ENCODE data around the gene HEATR5B. TPM values are rescaled to one million over a fixed set of nuclear protein-coding genes. Genes with fewer than 3 reads are reported as not detected.
"Not testable (repeated sequence)": the region's sequence is repeated elsewhere in the genome, so short reads cannot be mapped to it uniquely, and the experiment has no call there.

Gene HEATR5B
- total RNA-seq, 1 donor from 2014 or later: 23.4 TPM

DNA sequence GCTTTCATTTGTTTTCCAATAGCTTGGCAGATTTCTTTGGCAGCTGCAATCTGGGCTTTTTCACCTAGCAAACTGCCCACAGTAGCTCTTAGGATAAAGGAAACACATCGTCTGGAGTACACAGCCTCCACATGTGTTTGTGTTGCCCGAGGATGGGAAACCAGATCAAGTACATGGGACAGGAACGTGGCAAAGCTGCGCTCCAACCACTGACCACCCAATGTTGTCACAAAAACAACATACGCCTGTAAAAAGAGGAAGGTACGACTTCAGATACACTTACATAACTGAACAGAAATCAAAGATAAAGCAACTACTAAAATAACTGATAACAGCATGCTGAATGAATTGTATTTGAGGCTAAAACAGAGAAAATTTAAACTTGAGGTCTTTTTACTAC is 15.5 kb downstream of the HEATR5B start:
- intact Hi-C loops (cut with micrococcal nuclease): no loop called here

DNA sequence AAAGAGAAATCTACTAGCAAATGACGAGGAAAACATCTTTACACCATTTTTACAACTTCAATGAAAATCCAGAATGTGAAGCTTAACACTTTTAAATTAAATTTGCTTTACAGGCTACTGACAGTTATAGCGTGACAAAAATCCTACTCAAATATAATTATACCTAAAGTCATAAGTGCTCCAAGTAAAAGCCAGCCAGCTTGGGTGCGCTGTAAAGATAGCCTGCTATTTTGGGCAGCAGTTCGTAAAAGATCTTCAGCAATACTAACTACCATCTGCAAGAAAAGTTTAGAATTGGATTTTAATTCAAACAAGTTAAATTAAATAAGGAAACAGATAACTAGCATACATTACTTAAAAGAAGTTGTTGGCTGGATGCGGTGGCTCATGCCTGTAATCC is 22.4 kb downstream of the HEATR5B start:
- intact Hi-C loops (cut with micrococcal nuclease): no loop called here

GRCh38 chr2:37061013-37061711 is 23.0 kb downstream of the HEATR5B start:
- intact Hi-C loops (cut with micrococcal nuclease): no loop called here

- intact Hi-C loops (cut with micrococcal nuclease): no loop called here
Observed at GRCh38 chr2:37060446-37060845, 23.7 kb downstream of the HEATR5B start.

GRCh38 chr2:37059841-37060240 is 24.3 kb downstream of the HEATR5B start:
- intact Hi-C loops (cut with micrococcal nuclease): no loop called here

GRCh38 chr2:37052600-37053332 is 31.4 kb downstream of the HEATR5B start:
- intact Hi-C loops (cut with micrococcal nuclease): no loop called here

- intact Hi-C loops (cut with micrococcal nuclease): no loop called here
Observed at GRCh38 chr2:37039580-37039979, 44.6 kb downstream of the HEATR5B start.

DNA sequence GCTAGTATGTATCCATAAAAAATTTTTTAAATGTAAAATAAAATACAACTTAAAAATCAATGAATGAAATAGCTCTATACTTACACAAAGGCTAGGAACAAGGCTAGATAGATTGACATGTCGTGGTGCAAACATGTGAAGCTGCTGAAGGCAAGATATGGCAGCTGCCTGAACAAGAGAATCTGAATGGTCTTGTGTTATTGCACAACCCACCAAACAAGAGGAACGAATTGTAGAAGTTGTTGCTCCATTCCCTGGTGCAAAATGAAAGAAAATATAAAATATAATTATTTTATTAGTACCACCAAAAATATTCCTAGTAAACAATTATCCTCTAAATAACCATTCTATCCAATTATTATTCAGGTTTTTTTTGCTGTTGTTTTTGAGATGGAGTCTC is 46.4 kb downstream of the HEATR5B start:
- intact Hi-C loops (cut with micrococcal nuclease): no loop called here

- intact Hi-C loops (cut with micrococcal nuclease): no loop called here
Observed at GRCh38 chr2:37029758-37030157, 54.4 kb downstream of the HEATR5B start.

- intact Hi-C loops (cut with micrococcal nuclease): no loop called here
Observed at GRCh38 chr2:37026050-37026449, 58.1 kb downstream of the HEATR5B start.

DNA sequence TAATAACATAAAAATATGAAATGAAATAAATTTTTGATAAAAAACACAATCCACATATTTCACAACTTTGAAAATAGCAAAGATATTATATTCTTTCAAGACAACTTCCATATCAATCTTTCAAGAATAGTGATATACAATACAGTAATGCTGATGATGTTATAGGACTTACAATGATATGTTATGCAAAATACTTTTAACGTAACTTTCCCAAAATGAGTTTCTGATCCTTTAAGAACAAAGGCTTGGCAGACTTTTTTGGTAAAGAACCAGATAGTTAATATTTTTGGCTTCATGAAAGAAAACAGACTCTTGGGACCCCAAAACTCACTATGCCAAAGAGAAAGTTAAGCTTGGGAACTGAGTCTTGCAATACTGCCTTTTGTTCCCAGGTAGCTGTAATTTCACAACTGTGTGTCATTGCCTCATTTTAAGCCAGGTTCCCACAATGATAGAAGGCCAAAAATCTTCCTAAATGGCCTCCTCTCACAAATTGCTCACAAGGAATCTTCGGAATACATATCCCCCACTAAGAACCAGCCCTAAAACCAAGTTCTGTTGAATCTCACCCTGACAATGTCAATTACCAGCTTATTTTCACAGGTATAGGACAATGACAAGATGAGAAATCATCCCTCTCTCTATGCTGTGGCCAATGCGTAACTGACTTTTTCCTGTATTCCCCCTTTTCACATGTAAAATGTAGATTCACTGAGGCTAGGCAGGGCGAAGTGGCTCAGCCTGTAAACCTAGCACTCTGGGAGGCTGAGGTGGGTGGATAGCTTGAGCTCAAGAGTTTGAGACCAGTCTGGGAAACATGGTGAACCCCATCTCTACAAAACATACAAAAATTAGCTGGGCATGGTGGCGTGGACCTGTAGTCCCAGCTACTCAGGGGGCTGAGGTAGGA is 63.0 kb downstream of the HEATR5B start:
- intact Hi-C loops (cut with micrococcal nuclease): no loop called here

GRCh38 chr2:37020212-37020886 is 63.8 kb downstream of the HEATR5B start:
- intact Hi-C loops (cut with micrococcal nuclease): no loop called here

DNA sequence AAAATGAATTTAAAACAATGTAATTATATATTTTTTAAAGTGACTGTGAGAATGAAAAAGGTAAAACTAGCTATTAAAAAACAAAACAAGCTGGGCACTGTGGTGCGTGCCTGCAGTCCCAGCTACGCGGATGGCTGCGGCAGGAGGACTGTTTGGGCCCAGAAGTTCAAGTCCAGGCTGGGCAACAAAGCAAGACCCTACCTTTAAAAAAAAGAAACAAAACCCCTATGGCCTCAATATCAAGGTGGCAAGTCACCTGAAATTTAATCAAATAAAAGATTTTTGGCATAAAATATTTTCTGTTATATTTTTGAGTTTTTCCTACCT is 70.9 kb downstream of the HEATR5B start:
- intact Hi-C loops (cut with micrococcal nuclease): no loop called here

DNA sequence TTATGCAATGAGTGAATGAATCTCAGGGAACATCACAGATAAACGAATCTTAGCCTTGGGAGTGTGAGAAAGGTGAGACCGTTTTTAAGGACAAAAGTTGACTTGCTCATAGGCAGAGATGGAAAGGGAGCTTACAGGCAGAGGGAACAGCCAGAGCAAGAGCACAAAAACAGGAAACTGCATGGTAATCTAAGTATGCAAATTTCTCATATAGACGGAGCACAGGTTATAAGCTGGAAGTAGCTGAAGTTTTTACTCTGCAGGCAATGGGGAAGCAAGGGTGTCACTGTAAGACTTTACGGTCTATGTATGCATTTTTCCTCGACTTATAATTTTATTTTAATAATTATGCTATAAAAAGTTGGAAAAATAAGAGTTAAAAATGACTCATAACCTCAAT is 73.0 kb downstream of the HEATR5B start:
- intact Hi-C loops (cut with micrococcal nuclease): no loop called here

- intact Hi-C loops (cut with micrococcal nuclease): loop anchor here (1.0 kb wide), 2 partner anchors 39 to 225 kb away; partner anchors contain the start of gene STRN
Observed at GRCh38 chr2:37005118-37005868, 78.9 kb downstream of the HEATR5B start.

DNA sequence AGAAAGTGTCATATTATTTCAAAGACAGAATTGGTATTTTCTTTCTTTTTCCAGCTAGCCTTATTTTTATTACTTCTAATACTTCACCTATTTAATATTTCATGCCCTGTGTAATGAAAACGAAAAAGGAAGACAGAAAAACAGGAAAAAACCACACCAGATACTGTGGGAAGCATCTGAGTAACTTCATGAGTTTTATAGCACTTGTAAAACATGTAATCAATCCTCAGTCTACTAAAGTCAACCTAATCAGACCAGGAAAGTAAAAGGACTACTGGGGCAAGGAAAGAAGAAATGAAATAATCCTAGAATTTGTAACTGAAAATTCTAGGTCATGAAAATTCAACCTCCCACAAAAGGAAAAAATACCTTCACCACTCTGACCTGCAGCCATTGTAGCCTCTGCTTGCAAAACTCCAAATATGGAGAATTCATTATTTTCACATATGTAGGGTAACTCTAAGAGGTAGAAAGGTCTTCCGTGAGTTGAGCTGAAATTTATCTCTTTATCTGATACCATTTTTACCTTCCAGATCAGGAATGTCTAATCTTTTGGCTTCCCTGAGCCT is 83.1 kb downstream of the HEATR5B start:
- intact Hi-C loops (cut with micrococcal nuclease): no loop called here

DNA sequence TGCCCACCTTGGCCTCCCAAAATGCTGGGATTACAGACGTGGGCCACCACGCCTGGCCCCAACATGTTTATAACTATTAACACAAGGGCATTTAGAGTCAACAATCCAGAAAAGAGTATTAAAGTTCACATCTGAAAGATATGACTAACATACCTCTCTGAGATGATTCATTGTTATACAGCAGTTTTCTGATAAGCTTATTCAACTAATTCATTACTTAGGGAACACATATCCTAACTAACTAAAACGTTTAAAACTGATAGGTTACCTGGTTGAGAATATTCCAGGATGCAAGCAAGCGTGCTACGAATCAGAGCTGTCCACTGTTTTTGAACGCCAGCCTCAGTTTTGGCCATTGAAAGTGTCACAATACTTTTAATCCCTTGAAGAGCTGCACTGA is 83.9 kb downstream of the HEATR5B start:
- intact Hi-C loops (cut with micrococcal nuclease): no loop called here

GRCh38 chr2:36999416-36999815 is 84.8 kb downstream of the HEATR5B start:
- intact Hi-C loops (cut with micrococcal nuclease): not testable (repeated sequence)

GRCh38 chr2:36993841-36994620 is 90.1 kb downstream of the HEATR5B start:
- intact Hi-C loops (cut with micrococcal nuclease): no loop called here

- intact Hi-C loops (cut with micrococcal nuclease): no loop called here
Observed at GRCh38 chr2:36988008-36988407, 96.2 kb downstream of the HEATR5B start.
